ENCODE data around the gene PTOV1.

GRCh38 chr19:49887665-49888509 lies 36.9 kb downstream of the PTOV1 start:
- TF ChIP-seq CTCF (conservative IDR thresholded peaks at IDR 0.05; ENCODE audit: low read depth, low read length) (no peak), EZH2 (IDR thresholded peaks at IDR 0.05; ENCODE audit: borderline replicate concordance, low read depth, low read length, poor library complexity, severe bottlenecking) (no peak)
